Measurements from ENCODE around the gene SALL1. TPM values are rescaled to one million over a fixed set of nuclear protein-coding genes. Genes with fewer than 3 reads are reported as not detected.

Gene SALL1
- total and polyA plus RNA-seq, 10 donors: under 0.01 TPM; not detected in 9

- H3K9me3 ChIP-seq: no peaks in the 10 kb centered on the region
- no peaks in the 10 kb centered on the region for H3K36me3 ChIP-seq
- peaks cover 0 to 34% (median 0%) of the 10 kb centered on the region in 7 donors for H3K27me3 ChIP-seq (replicated peaks in 1 of 7)
- TF ChIP-seq CTCF (IDR thresholded peaks at IDR 0.05 in 8 of 11, conservative IDR thresholded peaks at IDR 0.05 in 3 of 11) (no peak), POLR2A (IDR thresholded peaks at IDR 0.05) (no peak), POLR2AphosphoS5 (IDR thresholded peaks at IDR 0.05) (no peak)
- DNase-seq: no peak
- intact Hi-C loops (cut with DNase I; ENCODE audit: low total_unique reads): no loop called here
- no peak overlapping the region for H3K27ac ChIP-seq
- no peaks in the 10 kb centered on the region for H3K4me1 ChIP-seq
- no peak overlapping the region for H3K4me3 ChIP-seq
- 62 to 90% (median 79%) methylated on average over 2 of the region's 2 CpGs for WGBS, 5 donors
Observed at GRCh38 chr16:51163366-51163765, 12.3 kb upstream of the SALL1 start.

GRCh38 chr16:51161440-51162195, 10.5 kb upstream of the SALL1 start:
- DNase-seq: no peak
- intact Hi-C loops (cut with DNase I; ENCODE audit: low total_unique reads): no loop called here
- Histone ChIP-seq H3K4me3 (no peak overlapping the region), H3K4me1 (no peaks in the 10 kb centered on the region), H3K36me3 (no peaks in the 10 kb centered on the region), H3K27me3 (replicated peaks in 1 of 7) (peaks cover 0 to 52% (median 10%) of the 10 kb centered on the region in 7 donors), H3K27ac (no peak overlapping the region), H3K9me3 (no peaks in the 10 kb centered on the region)
- WGBS, 5 donors: 81 to 89% (median 84%) methylated on average over 2 of the region's 2 CpGs
- no peak for TF ChIP-seq POLR2A (IDR thresholded peaks at IDR 0.05)
- no peak for TF ChIP-seq CTCF (IDR thresholded peaks at IDR 0.05 in 8 of 11, conservative IDR thresholded peaks at IDR 0.05 in 3 of 11)
- TF ChIP-seq POLR2AphosphoS5 (IDR thresholded peaks at IDR 0.05): no peak

DNA sequence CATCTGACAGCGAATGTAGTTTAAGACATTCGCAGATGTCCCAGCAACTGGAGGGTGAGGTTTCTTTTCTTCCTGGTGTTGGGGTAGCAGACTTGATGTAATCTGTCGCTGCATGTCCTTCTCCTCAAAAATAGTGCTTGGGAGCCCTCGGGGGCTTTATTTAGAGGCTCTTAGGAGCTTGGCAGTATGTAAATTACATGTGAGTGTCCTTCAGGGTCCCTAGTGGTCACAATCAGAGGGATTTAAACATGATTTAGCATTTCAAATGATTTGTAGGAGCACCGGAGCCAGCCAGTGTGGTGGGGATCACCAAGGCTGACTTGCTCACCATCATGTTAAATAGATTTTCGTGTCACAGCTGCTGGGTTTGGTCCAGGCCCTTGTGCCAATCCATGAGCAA, 8.8 kb upstream of the SALL1 start:
- no peaks in the 10 kb centered on the region for H3K36me3 ChIP-seq
- intact Hi-C loops (cut with DNase I; ENCODE audit: low total_unique reads): no loop called here
- H3K4me1 ChIP-seq: peaks cover 0 to 17% (median 12%) of the 10 kb centered on the region in 6 donors
- 57 to 69% (median 61%) methylated on average over 6 of the region's 6 CpGs for WGBS, 5 donors
- TF ChIP-seq POLR2AphosphoS5 (IDR thresholded peaks at IDR 0.05): no peak
- no peak for TF ChIP-seq CTCF (IDR thresholded peaks at IDR 0.05 in 8 of 11, conservative IDR thresholded peaks at IDR 0.05 in 3 of 11)
- no peak for TF ChIP-seq POLR2A (IDR thresholded peaks at IDR 0.05)
- DNase-seq: no peak
- no peak overlapping the region for H3K27ac ChIP-seq
- H3K27me3 ChIP-seq (replicated peaks in 1 of 7): peaks cover 0 to 70% (median 27%) of the 10 kb centered on the region in 7 donors
- H3K9me3 ChIP-seq: peaks cover 0 to 4% (median 0%) of the 10 kb centered on the region in 8 donors
- no peak overlapping the region for H3K4me3 ChIP-seq

- TF ChIP-seq POLR2AphosphoS5 (IDR thresholded peaks at IDR 0.05) (no peak), POLR2A (IDR thresholded peaks at IDR 0.05) (no peak), CTCF (IDR thresholded peaks at IDR 0.05 in 8 of 11, conservative IDR thresholded peaks at IDR 0.05 in 3 of 11) (no peak)
- peaks cover 0 to 75% (median 33%) of the 10 kb centered on the region in 7 donors for H3K27me3 ChIP-seq (replicated peaks in 1 of 7)
- H3K4me1 ChIP-seq: peaks cover 0 to 22% (median 14%) of the 10 kb centered on the region in 6 donors
- no peak overlapping the region for H3K27ac ChIP-seq
- intact Hi-C loops (cut with DNase I; ENCODE audit: low total_unique reads): no loop called here
- H3K4me3 ChIP-seq: no peak overlapping the region
- H3K36me3 ChIP-seq: no peaks in the 10 kb centered on the region
- peaks cover 0 to 9% (median 0%) of the 10 kb centered on the region in 8 donors for H3K9me3 ChIP-seq
- DNase-seq: no peak
- 69 to 84% (median 74%) methylated on average over 3 of the region's 3 CpGs for WGBS, 5 donors
Observed at GRCh38 chr16:51159296-51159695, 8.2 kb upstream of the SALL1 start.
